Bladder microvascular endothelial cell (primary cell): ENCODE data around the gene RNASE9. TPM values are rescaled to one million over a fixed set of nuclear protein-coding genes. Genes with fewer than 3 reads are reported as not detected.

ENCODE experiments used
- total RNA-seq: library from RNA; depleted of rRNA; stranded (reverse); fragments of >200 nt; gene quantifications from 2 replicates; pipeline ENCODE4 v1.2.3, GENCODE V29; 2014

Gene RNASE9
- total RNA-seq, result not detected in 2 replicates

DNA sequence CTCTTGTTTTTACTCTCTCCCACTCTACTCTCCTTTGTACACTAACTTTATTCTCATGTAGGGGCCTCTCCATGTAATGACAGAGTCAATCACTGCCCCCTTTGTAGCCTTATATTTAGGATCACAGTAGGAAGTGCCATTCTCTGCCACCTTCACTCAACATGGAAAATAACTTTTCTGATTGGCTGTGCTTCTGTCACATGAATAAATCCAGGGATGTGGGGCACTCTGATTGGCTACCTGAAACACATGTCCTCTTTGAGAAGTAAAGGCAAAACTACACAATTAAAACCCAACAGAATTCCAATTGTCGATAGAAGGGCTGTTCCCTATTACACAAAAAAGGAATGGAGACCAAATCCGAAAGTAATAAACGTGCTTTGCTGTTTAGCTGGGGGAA, at the start of gene RNASE9:
Gene RNASE9, minus strand, starts transcription at position 87 of the 400 bp plus-strand sequence.

DNA sequence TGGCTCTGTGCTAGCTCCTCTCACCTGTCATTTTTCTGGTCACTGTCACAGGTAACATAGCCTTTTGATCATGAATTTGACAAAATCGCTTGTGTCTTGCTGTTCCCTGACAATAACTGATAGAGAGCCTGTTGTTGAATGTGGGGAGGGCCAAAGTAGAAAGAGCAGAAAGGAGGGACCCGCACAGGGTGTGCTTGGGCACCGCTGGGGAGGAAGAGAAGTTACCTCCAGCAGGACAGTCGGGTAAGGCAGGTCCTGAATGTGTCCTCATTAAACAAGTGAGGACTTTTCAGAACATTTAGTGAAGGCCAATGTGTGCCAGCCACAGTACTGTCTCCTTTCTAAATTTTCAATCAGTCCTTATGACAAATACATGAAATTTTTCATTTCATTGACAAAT, 30.4 kb upstream of the RNASE9 start, which contains the start of gene RNASE12:
Gene RNASE12, minus strand, starts transcription at position 142 of the 400 bp plus-strand sequence. CDS start 653 bp downstream, outside the sequence.

GRCh38 chr14:20587489-20588154, 26.8 kb upstream of the RNASE9 start, which contains the start of gene RNASE11:
TSS of gene RNASE11 (minus strand) at chr14:20588001.

Other genes starting within 250 kb of the RNASE9 start
- gene CCNB1IP1, start 227.8 kb downstream of the RNASE9 start, total RNA-seq, result 19.3 and 27.8 TPM in 2 replicates
- gene PARP2, start 217.4 kb downstream of the RNASE9 start, total RNA-seq, result 5.8 and 10.5 TPM in 2 replicates
- gene TEP1, start 147.5 kb downstream of the RNASE9 start, total RNA-seq, result 15.2 and 50.6 TPM in 2 replicates
- under 0.01 TPM in 2 replicates for gene KLHL33, start 124.9 kb downstream of the RNASE9 start, total RNA-seq
- 34.6 and 35.6 TPM in 2 replicates for gene OSGEP, start 106.2 kb downstream of the RNASE9 start, total RNA-seq
- 41.4 and 50.5 TPM in 2 replicates for gene APEX1, start 105.8 kb downstream of the RNASE9 start, total RNA-seq
- gene PIP4P1, start 99.6 kb downstream of the RNASE9 start, total RNA-seq, result 19.1 and 22.0 TPM in 2 replicates
- 116 and 286 TPM in 2 replicates for gene PNP, start 91.6 kb downstream of the RNASE9 start, total RNA-seq
- gene RNASE10, start 55.5 kb downstream of the RNASE9 start, total RNA-seq, result not detected in 2 replicates
- gene RNASE11, start 27.0 kb upstream of the RNASE9 start, total RNA-seq, result not detected in 2 replicates
- gene RNASE12, start 30.3 kb upstream of the RNASE9 start, total RNA-seq, result not detected in 2 replicates
- not detected in 2 replicates for gene OR6S1, start 80.6 kb upstream of the RNASE9 start, total RNA-seq
- 4.0 and 9.3 TPM in 2 replicates for gene RNASE4, start 123.5 kb upstream of the RNASE9 start, total RNA-seq
- gene ANG, start 127.7 kb upstream of the RNASE9 start, total RNA-seq, result 2.6 and 3.7 TPM in 2 replicates
- gene EDDM3A, start 184.8 kb upstream of the RNASE9 start, total RNA-seq, result not detected in 2 replicates
- gene EDDM3B, start 207.4 kb upstream of the RNASE9 start, total RNA-seq, result not detected in 2 replicates
- gene RNASE6, start 220.2 kb upstream of the RNASE9 start, total RNA-seq, result not detected in 2 replicates
- 39.1 and 99.4 TPM in 2 replicates for gene RNASE1, start 241.8 kb upstream of the RNASE9 start, total RNA-seq